Caco-2 (cell line): Measurements from ENCODE around the gene EHHADH. TPM values are rescaled to one million over a fixed set of nuclear protein-coding genes. Genes with fewer than 3 reads are reported as not detected.
A peak's percentile ranks its signal among the peaks of the same experiment; 100 is the strongest.

Experiments
- BruUV-seq: library from RNA; stranded (reverse); fragments of 400-500 nt; replicated peaks from 2 replicates; lab custom pipeline; 2021; lab: Mats Ljungman, UMichigan
- CTCF ChIA-PET: fragments of 300-600 bp; sonication (Branson Sonifier 250); formaldehyde crosslinking; loops from one replicate; lab custom pipeline; 2022; ENCODE audit warnings: antibody characterized with exemption; lab: Charles Lee
- POLR2A ChIA-PET: fragments of 300-600 bp; sonication (Branson Sonifier 250); formaldehyde crosslinking; loops from one replicate; lab custom pipeline; 2022; ENCODE audit warnings: antibody characterized with exemption; lab: Charles Lee
- DNase-seq, 2 experiments: peaks; one replicate each; pipeline versions ENCODE4 v3.0.0 to v3.0.0-alpha.2; 2020 to 2022
- H3K27me3 ChIP-seq: replicated peaks from 2 replicates; pipeline ENCODE4 v1.6.0; 2011; ENCODE audit warnings: low read length; ENCODE audit not compliant: control insufficient read depth, insufficient read depth
- H3K36me3 ChIP-seq: 2 replicates; pipeline ENCODE4 v1.5.1; 2011; ENCODE audit warnings: low read length; ENCODE audit not compliant: control insufficient read depth, insufficient read depth
- H3K4me1 ChIP-seq: fragments of 250-450 bp; sonication (Bioruptor Pico); 2 replicates; pipeline ENCODE4 v1.5.1; 2020; ENCODE audit warnings: mild to moderate bottlenecking
- H3K4me3 ChIP-seq: 2 replicates; pipeline ENCODE4 v1.5.1; 2011; ENCODE audit warnings: low read depth, mild to moderate bottlenecking, control low read depth, low read length
- H3K9me3 ChIP-seq: fragments of 250-450 bp; sonication (Bioruptor Pico); 2 replicates; pipeline ENCODE4 v1.5.1; 2020; ENCODE audit warnings: mild to moderate bottlenecking, moderate library complexity
- H3K27ac Mint-ChIP-seq: one replicate; pipeline ENCODE4 v1.8.0; 2022; ENCODE audit warnings: mixed read lengths; ENCODE audit not compliant: unreplicated experiment
- H3K27me3 Mint-ChIP-seq: one replicate; pipeline ENCODE4 v1.8.0; 2022; ENCODE audit warnings: mixed read lengths; ENCODE audit not compliant: insufficient read depth, unreplicated experiment
- H3K36me3 Mint-ChIP-seq: one replicate; pipeline ENCODE4 v1.8.0; 2022; ENCODE audit warnings: mild to moderate bottlenecking, mixed read lengths; ENCODE audit not compliant: insufficient read depth, unreplicated experiment
- H3K4me1 Mint-ChIP-seq: one replicate; pipeline ENCODE4 v1.8.0; 2022; ENCODE audit warnings: low read depth, mixed read lengths; ENCODE audit not compliant: unreplicated experiment
- H3K4me3 Mint-ChIP-seq: one replicate; pipeline ENCODE4 v1.8.0; 2022; ENCODE audit warnings: mild to moderate bottlenecking, moderate library complexity, mixed read lengths; ENCODE audit not compliant: unreplicated experiment
- H3K9me3 Mint-ChIP-seq: one replicate; pipeline ENCODE4 v1.8.0; 2022; ENCODE audit warnings: mixed read lengths; ENCODE audit not compliant: unreplicated experiment
- CTCF ChIP-seq, 2 experiments: fragments of 200-600 bp in 1 of 2; IDR thresholded peaks; 1 replicate in 1 of 2; 2 replicates in 1 of 2; pipeline versions ENCODE4 v1.5.1 to v1.8.0; 2011 to 2022; ENCODE audit warnings: antibody characterized with exemption in 1 of 2, control low read depth in 1 of 2, inconsistent platforms in 1 of 2, low read depth in 1 of 2, low read length in 1 of 2, mild to moderate bottlenecking in 1 of 2, moderate library complexity in 1 of 2; ENCODE audit not compliant: insufficient read depth in 1 of 2, severe bottlenecking in 1 of 2, unreplicated experiment in 1 of 2
- intact Hi-C: fragments of 100-400 bp; cut with micrococcal nuclease; formaldehyde crosslinking; loops from one replicate; pipeline ENCODE4 v1.10.0; 2022; ENCODE audit not compliant: unreplicated experiment
- total RNA-seq: library from RNA; stranded (reverse); gene quantifications from 2 replicates; pipeline ENCODE4 v1.2.3, GENCODE V29; 2022

The EHHADH gene
- total RNA-seq, 1 experiment from 2014 or later: 24.9 TPM

DNA sequence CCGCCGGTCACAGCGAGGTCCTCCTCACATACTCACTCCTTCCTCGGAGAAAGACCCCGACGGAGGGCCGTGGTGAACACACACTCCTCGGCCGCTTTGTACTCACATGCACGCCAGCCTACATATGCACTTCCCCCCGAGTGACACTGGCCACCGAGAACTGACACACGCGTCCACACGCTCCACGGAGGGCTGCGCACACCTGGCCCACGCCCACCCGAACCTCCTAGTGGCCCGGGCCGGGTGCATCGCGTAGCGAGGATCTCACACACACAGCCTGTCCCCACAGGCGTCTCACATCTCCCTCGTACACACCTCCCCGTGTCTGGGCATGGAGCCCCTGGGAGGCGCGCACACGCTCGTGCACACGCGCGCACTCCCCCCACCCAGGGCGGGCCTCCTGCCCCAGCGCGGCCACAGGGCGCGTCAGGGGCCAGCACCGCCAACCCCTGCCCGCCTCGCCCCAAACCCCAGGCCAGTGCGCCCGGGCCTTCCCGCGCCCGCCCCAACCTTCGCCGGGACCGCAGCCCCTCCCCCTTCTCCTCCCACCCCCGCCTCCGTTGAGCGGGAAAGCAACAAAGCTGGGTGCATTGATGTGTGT is 100.6 kb downstream of the EHHADH start:
- no peaks in the 10 kb centered on the region for H3K27me3 ChIP-seq
- CTCF ChIA-PET: no interaction called here

GRCh38 chr3:185152410-185153170 is 101.3 kb downstream of the EHHADH start, which contains the start of gene C3orf70:
TSS of gene C3orf70 (minus strand) at chr3:185153060. CDS start at chr3:185152823, 237 bp downstream.
- intact Hi-C loops: no loop called here
- Histone ChIP-seq H3K27me3 (no peaks in the 10 kb centered on the region), H3K36me3 (no peaks in the 10 kb centered on the region), H3K4me1 (no peaks in the 10 kb centered on the region), H3K9me3 (no peaks in the 10 kb centered on the region), H3K4me3 (peak within 1 kb of the TSS; percentile 92)
- no peak within 1 kb of the TSS for H3K4me3 Mint-ChIP-seq
- peak within 1 kb of the TSS; percentile 45 for H3K27ac Mint-ChIP-seq
- peaks cover 7% of the 10 kb centered on the region for H3K27me3 Mint-ChIP-seq
- BruUV-seq: no TSS peak
- peak; percentile 42 to 62 for DNase-seq
- H3K4me1 Mint-ChIP-seq: no peaks in the 10 kb centered on the region
- no peaks in the 10 kb centered on the region for H3K9me3 Mint-ChIP-seq
- no peak for TF ChIP-seq CTCF (IDR thresholded peaks at IDR 0.05; ENCODE audit: insufficient read depth in 1 of 2, low read depth in 1 of 2, low read length in 1 of 2, severe bottlenecking in 1 of 2, unreplicated experiment in 1 of 2)
- H3K36me3 Mint-ChIP-seq: peaks cover 5% of the 10 kb centered on the region
- POLR2A ChIA-PET: no interaction called here
- CTCF ChIA-PET: interaction anchor here (0.7 to 1.7 kb wide), 4 partner anchors 20 to 146 kb away, joined by 3 to 6 read pairs (median 4); no protein-coding TSS in a partner anchor

More for the DNA sequence above, 100.6 kb downstream of the EHHADH start:
- Mint-ChIP-seq H3K27ac (peak overlapping the region; percentile 45), H3K4me1 (no peaks in the 10 kb centered on the region), H3K9me3 (no peaks in the 10 kb centered on the region), H3K4me3 (no peak overlapping the region), H3K27me3 (peaks cover 7% of the 10 kb centered on the region), H3K36me3 (peaks cover 5% of the 10 kb centered on the region)
- no peak for TF ChIP-seq CTCF (IDR thresholded peaks at IDR 0.05; ENCODE audit: insufficient read depth in 1 of 2, low read depth in 1 of 2, low read length in 1 of 2, severe bottlenecking in 1 of 2, unreplicated experiment in 1 of 2)
- BruUV-seq: no TSS peak
- Histone ChIP-seq H3K4me3 (peak overlapping the region; percentile 92), H3K9me3 (no peaks in the 10 kb centered on the region), H3K36me3 (no peaks in the 10 kb centered on the region), H3K4me1 (no peaks in the 10 kb centered on the region)
- DNase-seq: no peak
- POLR2A ChIA-PET: interaction anchor here (0.6 kb wide), 1 partner anchor 78 kb away, joined by 6 read pairs; no protein-coding TSS in a partner anchor
- intact Hi-C loops: no loop called here

GRCh38 chr3:185151964-185152409 is 101.9 kb downstream of the EHHADH start:
- Mint-ChIP-seq H3K27me3 (peaks cover 7% of the 10 kb centered on the region), H3K27ac (no peak overlapping the region), H3K4me1 (no peaks in the 10 kb centered on the region), H3K9me3 (no peaks in the 10 kb centered on the region), H3K4me3 (no peak overlapping the region), H3K36me3 (peaks cover 5% of the 10 kb centered on the region)
- BruUV-seq: no TSS peak
- Histone ChIP-seq H3K27me3 (no peaks in the 10 kb centered on the region), H3K4me3 (peak overlapping the region; percentile 92), H3K4me1 (no peaks in the 10 kb centered on the region), H3K36me3 (no peaks in the 10 kb centered on the region), H3K9me3 (no peaks in the 10 kb centered on the region)
- ChIA-PET POLR2A (no interaction called here), CTCF (interaction anchor here (0.7 to 1.7 kb wide), 4 partner anchors 19 to 146 kb away, joined by 3 to 6 read pairs (median 4); no protein-coding TSS in a partner anchor)
- intact Hi-C loops: no loop called here
- DNase-seq: no peak
- TF ChIP-seq CTCF (IDR thresholded peaks at IDR 0.05; ENCODE audit: insufficient read depth in 1 of 2, low read depth in 1 of 2, low read length in 1 of 2, severe bottlenecking in 1 of 2, unreplicated experiment in 1 of 2): no peak
